Measurements from ENCODE around the gene FBXW8.

The FBXW8 gene

DNA sequence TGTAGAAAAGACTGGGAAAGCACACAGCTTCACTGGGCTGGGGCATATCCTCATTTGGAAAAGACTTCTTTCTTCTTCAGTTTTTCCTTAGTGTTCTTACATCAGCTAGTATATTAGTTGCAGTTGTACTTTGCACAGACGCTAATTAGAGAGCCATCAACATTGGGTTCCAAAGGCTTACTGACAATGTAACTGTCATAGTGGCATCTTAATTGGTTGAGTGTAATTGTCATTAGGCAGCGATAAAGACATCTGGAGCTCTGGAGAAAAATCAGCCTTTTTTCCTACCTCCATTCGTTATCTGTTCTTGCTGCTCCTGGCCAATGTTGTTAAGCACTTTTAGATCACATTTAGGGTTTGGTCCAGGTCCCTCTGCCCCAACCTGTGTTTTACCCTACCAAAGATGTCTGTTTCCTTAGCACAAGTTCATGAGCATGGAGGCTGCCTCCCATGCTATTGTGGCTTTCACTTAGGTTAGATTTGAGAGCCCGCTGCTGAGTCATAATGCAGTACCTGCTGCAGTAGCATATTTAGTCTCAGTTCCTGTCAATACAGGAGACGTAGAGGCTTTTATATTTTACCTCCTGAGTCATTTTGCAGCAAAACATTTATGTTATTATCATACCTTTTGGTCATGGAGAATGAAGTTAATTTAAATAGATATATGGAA, 49.2 kb downstream of the FBXW8 start:
- peak; percentile 76 for DNase-seq

DNA sequence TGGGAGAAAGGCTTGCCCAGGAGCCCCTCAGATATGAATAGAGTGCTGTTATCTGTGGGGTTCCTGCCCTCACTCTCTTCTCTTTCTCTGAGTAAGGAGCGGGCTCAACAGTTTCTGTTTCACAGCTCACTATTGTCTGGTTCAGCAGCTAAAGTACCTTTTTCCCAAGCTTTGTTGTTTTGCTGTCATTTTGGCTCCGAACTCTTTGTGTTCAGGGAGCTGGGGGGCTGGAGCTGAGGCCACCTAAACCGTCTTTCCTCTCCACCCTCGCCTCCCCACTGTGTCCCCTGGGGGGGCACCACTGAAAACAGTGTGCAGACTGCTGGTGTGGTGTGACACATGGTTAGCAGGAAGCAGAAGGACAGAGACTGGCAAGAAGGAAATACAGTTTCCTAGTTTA, 51.4 kb downstream of the FBXW8 start:
- no peak for DNase-seq

DNA sequence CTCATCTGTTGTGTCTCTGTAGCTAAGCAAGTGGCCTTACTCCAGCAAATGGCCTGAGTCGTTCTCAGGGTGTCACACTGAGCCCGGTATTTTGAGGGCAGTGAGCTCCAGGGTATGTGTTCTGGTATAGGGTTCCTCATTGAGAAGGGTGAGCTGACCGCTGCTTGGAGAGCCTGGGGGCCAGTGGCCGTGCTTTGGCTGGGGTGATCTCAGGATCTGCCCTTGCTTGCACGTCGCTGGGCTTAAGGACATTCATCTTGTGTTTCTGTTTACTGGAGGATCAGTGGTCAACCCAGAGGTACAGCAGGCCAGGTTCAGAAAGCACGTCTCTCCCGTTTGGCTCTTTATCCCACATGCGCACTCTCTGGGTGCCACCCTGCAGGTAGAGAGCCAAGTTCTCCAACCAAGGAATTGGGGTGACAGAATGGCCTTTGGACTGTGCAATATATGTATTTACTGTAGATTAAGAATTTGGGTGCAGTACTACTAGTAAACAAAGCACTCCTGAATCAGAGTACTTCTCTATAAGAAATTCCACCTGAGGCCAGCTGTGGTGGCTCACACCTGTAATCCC, 52.1 kb downstream of the FBXW8 start:
- DNase-seq: no peak

DNA sequence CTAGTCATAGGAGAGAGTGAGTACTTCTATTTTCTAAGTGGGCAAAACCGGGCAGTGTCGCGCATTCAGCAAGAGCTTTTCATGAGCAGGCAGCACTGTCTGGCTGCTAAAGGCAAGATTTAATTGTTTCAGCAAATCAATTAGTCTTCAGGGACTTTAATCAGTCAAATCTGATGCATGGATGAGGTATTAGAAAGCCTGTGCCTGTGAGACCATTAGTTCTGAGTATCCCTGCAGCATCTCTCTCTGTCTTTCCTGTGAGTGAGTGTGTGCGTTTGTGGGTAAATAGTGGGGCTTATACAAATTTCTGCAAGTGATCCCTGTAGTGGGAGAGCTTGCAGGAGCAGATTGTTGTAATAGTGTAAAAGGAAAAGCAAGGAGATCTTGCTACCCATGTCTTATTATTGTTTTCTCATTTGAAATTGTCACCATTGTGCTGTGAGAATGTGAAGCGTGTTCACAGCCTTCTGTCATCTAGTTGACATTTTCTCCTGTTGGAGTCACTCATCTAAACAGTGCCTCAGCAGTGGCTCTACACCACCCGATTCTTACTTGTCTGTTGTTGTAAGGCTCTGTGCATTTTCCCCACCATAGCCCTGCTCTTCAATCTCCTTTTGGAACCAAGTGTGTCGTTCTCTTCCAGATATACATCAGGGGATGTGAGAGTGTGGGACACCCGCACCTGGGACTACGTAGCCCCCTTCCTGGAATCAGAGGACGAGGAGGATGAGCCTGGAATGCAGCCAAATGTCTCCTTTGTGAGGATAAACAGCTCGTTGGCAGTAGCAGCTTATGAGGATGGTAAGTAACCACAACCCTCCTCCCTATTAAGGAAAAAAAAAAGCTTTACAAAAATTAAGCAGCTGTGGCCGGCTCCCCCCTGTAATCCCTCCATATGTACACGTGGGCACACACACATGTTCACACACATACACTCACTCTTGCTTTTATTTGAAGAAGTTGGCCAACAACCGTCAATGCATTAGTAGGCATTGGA, 53.6 kb downstream of the FBXW8 start:
- no peak for DNase-seq

DNA sequence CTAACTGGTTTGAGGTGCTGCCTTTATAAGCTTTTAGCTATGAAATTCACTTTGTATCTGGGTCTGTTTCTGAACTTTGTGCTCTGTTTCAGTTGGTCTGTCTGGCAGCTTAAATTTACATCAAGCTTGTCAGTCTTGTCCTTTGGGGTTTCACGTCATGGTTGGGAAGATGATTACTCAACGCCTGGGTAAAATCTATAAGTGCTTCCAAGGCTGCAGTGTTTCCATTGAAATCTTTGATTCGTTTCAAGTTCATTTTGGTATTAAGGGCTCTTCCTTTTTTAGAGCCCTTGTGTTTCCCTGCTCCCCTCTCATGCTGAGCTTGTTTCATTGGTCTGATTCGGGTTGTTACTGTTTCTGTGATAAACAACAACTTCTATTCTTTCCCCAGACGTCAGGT, 58.2 kb downstream of the FBXW8 start:
- DNase-seq: peak; percentile 60

DNA sequence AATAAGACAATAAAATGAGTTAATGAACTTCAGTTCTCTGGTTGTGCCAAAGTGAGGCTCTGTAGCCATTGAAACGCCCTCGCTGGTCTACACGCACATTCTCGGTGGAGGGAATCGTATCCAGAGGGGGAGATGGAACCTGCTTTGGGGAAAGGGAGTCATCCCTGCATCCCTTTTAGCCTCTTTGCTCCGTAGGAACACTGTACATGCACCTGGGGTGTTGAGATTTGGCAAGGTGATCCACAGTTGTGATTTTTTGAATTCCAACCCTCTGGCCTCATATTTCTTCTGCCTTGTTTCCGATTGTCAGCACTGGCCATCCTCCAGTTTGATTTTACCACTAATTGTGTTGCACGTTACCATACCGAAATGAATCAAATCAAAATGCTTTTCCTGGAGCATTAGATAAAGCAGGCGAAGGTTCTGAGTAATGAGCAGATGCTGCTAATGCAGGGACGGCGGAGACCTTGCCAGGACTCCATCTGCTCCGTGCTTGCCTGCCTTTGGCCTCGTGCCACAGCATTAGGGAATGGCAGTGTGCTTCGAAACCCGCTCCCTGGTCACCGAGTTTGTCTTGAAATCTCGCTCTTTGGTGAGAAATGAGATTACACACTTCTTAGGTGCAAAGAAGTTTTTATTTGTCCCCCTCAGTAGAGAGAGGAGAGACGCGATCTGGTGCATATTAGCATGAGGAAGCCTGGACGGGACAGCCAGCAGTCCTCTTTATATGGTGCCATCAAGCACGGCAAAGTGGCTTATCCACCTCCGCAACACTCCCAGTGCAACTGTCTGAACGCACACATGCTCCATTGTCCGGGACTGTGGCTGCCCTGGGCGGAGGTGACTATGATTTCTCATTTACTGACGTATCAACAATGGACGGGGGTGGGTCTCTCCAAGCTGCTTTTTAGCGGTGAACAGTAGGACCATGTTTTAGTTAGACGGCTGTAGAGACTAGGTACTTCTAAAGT, 59.1 kb downstream of the FBXW8 start:
- DNase-seq: peak; percentile 54

DNA sequence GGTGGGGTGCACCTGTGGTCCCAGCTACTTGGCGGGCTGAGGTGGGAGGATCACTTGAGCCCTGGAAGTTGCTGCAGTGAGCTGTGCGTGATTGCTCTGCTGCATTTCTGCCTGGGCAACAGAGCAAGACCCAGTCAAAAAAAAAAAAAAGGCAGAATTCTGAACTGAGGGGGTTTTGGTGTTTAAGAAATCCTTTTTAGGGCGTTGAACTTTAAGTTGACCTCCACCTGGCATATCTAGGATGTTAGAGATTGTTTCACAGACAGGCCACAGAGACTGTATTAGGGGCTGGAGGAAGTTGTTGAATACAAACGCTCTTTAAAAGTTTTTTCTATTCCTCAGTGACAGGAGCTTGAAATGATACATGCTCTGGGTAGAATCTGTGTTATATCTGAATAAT, 60.5 kb downstream of the FBXW8 start:
- no peak for DNase-seq

DNA sequence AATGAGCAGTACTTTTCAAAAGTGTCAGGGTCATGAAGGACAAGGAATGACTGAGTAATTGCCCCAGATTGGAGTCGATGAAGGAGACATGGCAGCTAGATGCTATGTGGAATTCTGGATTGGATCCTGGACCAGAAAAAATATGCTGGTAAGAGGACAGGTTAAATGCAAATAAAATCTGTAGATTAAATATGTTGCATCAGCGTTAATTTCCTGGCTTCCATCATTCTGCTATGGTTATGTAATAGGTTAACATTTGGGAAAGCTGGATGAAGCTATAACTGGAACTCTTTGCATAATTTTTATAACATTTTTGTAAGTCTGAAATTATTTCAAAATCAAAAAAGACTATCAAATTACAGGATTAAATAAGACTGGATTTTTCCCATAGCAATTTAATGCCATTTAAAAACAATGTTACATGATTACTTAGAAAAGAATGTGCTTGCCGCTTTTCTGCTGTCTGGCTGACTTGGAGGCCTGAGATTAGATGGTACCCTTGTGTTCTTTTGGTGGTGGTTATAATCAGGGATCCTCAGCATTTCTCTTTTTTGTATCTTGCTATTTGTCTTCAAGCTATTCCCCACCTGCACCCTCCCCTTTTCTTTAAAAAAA, 65.1 kb downstream of the FBXW8 start:
- no peak for DNase-seq

DNA sequence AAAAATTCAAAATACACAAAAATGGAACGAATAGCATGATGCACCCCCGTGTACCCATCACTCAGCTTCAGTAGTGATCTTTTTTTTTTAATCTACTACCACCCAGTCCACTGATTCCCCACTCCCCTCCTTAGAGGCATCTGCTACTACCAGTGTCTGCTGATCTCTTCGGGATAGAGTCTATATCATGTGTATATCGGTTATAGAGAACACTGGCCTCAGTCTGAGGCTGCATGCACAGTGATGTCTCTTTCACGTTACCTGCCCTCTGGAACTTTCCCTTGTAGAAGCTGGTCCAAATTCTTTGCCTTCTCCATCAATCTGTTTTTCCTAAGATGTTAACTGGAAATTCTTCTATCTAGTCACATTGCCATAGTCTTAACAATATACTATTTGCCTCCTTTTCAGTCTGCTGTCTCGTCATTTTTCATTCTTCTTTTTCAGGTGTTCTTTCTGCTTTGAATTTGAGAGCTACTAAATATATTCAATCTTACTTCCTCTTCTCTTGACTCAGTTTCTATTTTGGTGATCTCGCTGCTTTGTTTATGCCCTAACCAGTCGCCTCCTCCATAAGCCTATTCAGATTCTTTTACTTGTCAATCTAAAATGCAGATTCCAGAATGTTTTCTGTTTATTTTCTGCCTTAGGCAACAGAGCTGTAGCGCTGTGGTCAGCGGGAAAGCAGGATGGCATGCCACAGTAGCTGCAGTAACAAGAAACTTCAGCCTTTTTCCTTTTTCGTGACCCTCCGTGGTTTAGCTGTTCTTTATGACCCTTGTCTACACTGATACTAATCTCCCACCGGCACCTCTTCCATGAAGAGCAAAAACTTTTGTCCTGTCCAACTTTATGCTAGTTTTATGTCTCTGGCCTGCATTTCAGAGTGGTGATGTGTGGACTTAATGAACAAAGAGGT, 67.0 kb downstream of the FBXW8 start:
- no peak for DNase-seq

DNA sequence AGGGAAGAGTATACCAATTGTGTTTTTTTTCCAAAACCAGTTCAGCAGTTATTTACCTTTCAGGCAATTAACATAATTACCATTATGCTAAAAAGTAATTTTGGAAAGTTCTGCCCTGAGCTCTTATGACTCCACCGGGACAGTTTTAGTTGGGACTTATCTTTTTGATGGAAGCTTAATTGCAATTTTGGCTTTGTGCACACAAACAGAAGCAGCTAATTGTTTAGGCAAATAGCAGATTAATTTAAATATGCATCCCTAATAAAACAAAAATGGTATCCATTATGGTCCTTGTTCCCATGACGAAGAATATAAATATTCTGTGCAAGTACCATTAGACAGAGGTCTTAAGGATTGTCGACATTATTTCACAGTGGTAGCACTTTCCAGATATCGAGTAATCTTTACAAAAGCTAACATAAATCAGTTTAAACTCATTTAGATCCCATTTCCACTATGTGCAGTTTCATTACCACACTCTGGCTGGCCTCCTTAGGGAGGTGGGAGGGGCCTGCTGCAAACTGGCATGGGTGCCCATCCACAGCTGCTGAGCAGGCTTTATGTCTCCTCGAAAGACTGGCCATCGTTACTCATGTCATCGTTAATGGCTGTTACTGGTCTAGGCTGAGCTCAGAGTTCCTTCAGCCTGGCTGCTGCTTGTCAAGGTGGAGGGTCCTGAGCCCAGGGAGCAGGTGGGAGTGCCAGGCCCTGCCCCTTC, 68.2 kb downstream of the FBXW8 start:
- no peak for DNase-seq

DNA sequence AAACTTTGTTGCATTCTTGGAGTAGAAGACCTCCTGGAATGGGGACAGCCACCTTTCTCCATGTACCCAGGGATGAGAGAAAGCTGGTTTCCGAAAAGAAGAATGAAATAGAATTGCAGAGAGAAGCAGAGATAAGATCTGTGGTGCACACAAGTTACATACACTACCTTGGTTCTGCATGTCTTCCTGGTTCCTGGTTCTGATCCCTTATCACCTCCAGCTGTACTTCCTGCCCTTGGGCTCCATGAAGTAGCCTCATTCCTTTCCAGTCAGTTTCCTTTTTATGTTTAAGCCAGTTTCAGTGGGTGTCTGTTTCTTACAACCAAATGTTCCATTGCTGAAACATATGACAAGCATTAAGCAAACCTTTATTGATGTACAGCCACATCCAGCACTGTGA, 69.3 kb downstream of the FBXW8 start:
- no peak for DNase-seq

DNA sequence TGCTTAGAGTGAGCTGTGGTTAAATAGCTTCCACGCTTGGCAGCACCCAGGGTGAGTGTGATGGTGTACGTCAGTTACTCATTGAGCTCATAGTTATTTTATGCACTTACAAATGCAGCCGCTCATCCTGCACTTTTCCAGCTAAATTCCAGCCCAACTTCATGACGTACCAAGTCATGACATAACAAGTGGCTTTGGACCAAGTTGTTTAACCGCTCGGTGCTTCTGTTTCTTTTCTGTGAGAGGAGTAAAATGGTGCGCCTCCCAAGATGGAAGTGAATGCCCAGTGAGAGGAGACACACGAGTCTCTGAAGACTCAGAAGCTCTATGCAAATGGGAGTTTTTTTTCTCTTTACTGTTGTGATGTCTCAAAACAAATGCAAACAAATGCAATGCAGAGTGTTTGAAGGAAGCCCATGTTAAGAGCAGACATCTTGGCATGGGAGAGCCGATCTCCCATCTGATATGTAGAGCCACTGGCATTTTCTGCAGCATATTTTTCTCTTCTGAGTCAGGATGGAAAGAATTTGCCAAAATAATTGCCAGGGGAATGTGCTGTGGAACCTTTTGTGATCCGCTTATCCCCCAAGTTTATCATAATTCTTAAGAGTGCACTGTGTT, 72.2 kb downstream of the FBXW8 start:
- peak; percentile 31 for DNase-seq

DNA sequence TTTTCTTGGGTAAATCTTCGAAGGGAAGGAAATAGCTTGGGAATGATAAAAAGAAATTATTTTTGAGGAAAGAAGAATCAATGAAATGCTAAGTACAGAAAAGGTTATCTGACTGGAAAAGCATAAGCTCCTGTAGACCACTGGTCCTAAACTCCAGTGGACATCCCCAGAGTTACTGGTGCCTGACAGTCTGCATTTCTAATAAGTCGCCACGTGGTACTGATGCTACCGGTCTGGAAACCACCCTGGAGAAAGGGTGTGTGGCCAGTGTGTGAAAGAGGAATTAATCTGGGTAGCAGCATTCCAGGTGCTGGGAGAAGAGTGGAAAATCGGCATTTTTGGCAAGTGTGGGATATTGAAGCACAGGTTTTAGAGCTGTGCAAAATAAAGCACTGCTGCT, 73.3 kb downstream of the FBXW8 start:
- DNase-seq: no peak

DNA sequence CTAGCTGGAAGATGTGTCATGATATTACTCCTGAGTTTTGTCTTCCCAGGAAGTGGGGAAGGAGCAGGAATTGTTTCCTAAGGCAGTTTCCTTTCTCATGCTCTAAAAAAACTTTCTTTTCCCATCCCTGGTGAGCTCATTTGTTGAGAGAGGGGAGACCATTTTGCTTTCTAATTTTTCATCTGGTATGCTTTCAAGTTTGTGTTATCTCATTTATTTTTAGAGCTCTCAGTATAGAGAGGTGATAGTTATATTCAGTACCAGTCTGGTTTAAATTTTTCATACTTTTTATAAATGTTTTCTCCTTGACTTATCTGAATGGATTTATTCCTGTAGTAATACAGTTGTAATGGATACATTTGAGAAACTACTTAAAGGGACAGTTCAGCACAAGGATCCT, 79.6 kb downstream of the FBXW8 start:
- no peak for DNase-seq

DNA sequence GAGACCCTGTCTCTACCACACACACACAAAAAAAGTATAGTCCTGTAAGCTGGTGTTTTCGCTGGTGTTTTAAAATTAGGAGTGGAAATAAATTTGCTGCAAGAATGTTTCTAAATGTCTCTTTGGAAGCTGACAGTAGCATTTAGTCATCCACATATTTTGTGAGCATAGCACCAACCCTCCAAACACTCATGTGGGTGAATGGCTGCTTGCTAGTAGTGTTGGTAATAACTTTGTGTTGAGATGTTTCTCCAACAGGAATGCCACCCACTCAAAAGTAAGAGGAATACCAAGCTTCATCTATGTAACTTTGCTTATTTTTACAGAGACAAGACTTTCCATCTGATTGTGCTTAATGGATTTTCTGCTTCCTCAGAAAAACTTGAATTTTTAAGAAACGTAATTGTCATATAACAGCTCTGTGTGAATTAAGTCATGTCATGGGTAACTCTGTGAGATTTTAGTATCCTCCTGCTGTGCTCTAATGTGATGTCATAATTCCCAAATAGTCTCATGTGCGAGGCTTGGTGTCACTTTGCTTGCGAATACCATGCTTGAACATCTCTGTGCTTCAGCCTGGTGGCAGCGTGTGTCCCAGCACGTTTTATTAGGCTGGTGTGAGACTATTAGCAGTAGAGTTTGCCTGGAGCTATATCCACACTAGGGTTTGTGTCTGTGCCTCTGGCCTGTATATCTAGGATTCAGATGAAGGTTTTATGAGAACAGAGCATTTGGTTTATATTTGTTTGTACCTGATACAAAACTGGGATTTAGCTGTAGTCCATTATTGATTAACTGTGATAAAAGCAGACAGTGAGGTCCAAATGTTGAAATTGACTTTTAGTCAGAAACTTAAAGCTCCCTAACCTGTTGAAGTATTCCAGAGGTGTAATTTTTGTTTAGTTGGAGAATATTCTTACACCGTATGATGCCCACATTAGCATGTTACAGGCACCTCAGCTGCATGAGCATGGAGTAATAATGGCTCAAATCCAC, 80.5 kb downstream of the FBXW8 start:
- no peak for DNase-seq

DNA sequence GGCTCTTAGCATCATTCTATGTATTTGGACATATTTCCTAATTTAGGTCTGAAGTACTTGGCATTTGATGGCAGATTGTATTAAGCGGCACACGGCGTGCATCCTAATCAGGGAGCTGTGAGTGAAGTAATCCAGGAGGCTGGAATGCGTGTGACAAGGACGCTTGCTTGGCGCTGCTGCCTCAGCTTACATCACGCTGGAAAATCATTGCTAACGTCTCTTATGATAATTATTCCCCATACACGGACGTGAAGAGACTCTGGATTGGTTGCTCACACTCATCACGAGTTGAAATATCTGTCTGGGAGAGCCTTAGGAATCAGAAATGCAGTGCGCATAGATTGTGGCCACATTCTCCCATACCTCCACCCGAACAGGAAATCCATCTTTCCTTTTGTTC, 85.3 kb downstream of the FBXW8 start:
- no peak for DNase-seq

DNA sequence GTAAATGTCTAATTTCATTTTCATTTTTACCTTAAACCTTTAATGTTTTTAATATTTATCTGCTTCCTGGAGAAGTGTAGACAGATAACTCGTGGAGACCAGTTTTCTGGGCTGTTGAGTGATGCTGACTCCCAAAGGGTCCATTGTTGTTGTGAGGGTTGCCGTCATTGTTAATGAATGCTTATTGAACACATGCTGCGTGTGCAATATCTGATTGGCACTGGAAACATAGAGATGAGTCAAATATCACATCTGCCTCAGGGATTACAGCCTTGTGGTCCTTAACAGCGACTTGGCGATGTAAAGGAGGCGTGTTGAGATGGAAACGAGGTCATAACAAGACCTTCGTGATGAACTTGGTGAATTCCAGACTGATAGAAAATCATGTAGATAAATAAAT, 85.9 kb downstream of the FBXW8 start:
- peak; percentile 33 for DNase-seq

DNA sequence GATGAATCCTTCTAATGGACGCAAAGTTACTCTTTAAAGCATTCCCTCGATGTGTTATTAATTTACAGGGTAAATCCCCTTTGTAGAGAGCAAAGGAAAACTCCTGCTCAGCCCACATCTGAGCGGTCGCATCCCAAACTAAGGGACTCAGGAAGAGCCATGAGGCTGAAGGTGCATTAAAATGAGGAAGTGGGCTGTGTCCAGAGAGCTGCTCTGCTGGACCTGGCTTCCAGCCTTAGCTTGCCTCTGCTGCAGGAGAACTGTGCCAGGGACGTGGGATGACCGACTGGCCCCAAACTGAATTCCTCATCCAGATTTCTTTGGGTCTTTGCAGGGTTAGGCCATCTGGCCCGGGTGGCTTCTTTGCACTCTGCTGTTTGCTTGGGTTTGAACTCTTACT, 88.3 kb downstream of the FBXW8 start:
- no peak for DNase-seq

DNA sequence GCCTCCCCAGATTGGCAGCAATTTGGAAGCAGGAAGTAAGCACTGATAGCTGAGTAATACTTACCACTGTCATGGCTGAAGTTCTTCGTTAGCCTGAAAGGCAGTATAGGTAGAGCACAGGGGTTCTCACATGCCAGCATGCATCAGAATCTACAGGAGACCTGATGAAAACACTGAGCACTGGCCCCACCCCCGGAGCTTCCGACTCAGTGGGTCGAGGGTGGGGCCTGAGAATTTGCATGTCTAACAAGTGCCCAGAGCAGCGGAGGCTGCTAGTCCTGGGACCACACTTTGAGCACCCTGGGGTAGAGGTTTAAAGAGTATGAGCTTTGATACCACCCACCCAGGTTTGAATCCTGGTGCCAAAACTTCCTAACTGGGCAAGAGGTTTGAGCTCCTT, 89.6 kb downstream of the FBXW8 start:
- no peak for DNase-seq
